Activated CD4-positive, alpha-beta T cell treated with anti-CD3 and anti-CD28 coated beads, Interleukin-2, amount 10 ng/mL, durations not matched to agents 7 days and 5 days (primary cell): Measurements from ENCODE around the gene VAPA. TPM values are rescaled to one million over a fixed set of nuclear protein-coding genes. Genes with fewer than 3 reads are reported as not detected.

Source experiments
- CTCF ChIA-PET: fragments of 350-600 bp; sonication (Branson Sonifier 250); formaldehyde crosslinking; loops from one replicate; lab custom pipeline; 2021; ENCODE audit warnings: antibody characterized with exemption; lab: Charles Lee
- POLR2A ChIA-PET: fragments of 350-600 bp; sonication (Branson Sonifier 250); formaldehyde crosslinking; loops from one replicate; lab custom pipeline; 2021; ENCODE audit warnings: antibody characterized with exemption; lab: Charles Lee
- DNase-seq: peaks from one replicate; pipeline ENCODE4 v3.0.0-alpha.2; 2020
- H3K27ac Mint-ChIP-seq: one replicate; pipeline ENCODE4 v1.8.0; 2021; ENCODE audit warnings: mild to moderate bottlenecking, moderate library complexity, mixed read lengths
- H3K27me3 Mint-ChIP-seq: one replicate; pipeline ENCODE4 v1.8.0; 2021; ENCODE audit warnings: mixed read lengths
- H3K36me3 Mint-ChIP-seq: one replicate; pipeline ENCODE4 v1.8.0; 2021; ENCODE audit warnings: low read depth, mixed read lengths
- H3K4me1 Mint-ChIP-seq: one replicate; pipeline ENCODE4 v1.8.0; 2021; ENCODE audit warnings: mixed read lengths
- H3K4me3 Mint-ChIP-seq: one replicate; pipeline ENCODE4 v1.8.0; 2021; ENCODE audit warnings: mild to moderate bottlenecking, moderate library complexity, mixed read lengths
- H3K9me3 Mint-ChIP-seq: one replicate; pipeline ENCODE4 v1.8.0; 2021; ENCODE audit warnings: mixed read lengths
- total RNA-seq, 2 experiments: library from RNA; stranded (reverse); gene quantifications; one replicate each; pipeline ENCODE4 v1.2.3, GENCODE V29; 2021

VAPA gene
- total RNA-seq, 2 experiments from 2014 or later, result 124 to 168 TPM

DNA sequence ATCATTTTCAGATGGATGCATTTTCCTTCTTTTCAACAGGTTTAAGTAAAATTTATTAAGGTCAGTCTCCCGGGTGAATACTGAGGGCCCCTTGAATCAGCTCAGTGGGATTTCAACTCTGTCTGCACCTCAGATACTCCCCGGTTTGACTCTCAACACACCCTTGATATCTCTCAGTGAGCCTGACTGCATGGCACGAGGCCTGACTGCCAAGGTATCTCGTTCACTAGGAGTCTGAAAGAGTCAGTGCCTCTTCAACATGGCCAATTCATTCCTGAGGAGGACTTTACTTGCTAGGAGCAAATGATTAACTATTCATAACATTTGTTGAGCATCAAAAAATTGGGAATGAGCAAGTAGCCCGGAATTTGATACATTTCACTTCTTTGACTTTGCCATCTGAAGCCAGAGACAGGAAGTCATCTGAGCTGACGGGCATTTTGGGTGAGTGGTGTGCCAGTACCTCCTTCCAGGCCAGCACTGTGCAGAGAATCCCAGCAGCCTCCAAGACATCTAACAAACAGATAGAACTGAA, 81.0 kb downstream of the VAPA start:
- POLR2A ChIA-PET, result no interaction called here
- H3K27ac Mint-ChIP-seq, result no peak overlapping the region
- H3K4me1 Mint-ChIP-seq, result no peaks in the 10 kb centered on the region
- no peak overlapping the region for H3K4me3 Mint-ChIP-seq
- no peaks in the 10 kb centered on the region for H3K36me3 Mint-ChIP-seq
- peaks cover 5% of the 10 kb centered on the region for H3K27me3 Mint-ChIP-seq
- no peak for DNase-seq
- peaks cover 17% of the 10 kb centered on the region for H3K9me3 Mint-ChIP-seq
- CTCF ChIA-PET, result interaction anchor here (0.6 to 1.4 kb wide), 2 partner anchors 522 to 1823 kb away, joined by 3 read pairs; no protein-coding TSS in a partner anchor

GRCh38 chr18:9995631-9996030, 81.8 kb downstream of the VAPA start:
- Mint-ChIP-seq H3K4me1 (no peaks in the 10 kb centered on the region), H3K4me3 (no peak overlapping the region), H3K9me3 (peaks cover 17% of the 10 kb centered on the region), H3K27me3 (peaks cover 8% of the 10 kb centered on the region), H3K27ac (no peak overlapping the region), H3K36me3 (no peaks in the 10 kb centered on the region)
- ChIA-PET CTCF (interaction anchor here (1.4 kb wide), 1 partner anchor 521 kb away, joined by 3 read pairs; no protein-coding TSS in a partner anchor), POLR2A (no interaction called here)
- DNase-seq, result no peak

GRCh38 chr18:9996094-9996493, 82.3 kb downstream of the VAPA start:
- peaks cover 17% of the 10 kb centered on the region for H3K9me3 Mint-ChIP-seq
- H3K27ac Mint-ChIP-seq, result no peak overlapping the region
- no peaks in the 10 kb centered on the region for H3K4me1 Mint-ChIP-seq

DNA sequence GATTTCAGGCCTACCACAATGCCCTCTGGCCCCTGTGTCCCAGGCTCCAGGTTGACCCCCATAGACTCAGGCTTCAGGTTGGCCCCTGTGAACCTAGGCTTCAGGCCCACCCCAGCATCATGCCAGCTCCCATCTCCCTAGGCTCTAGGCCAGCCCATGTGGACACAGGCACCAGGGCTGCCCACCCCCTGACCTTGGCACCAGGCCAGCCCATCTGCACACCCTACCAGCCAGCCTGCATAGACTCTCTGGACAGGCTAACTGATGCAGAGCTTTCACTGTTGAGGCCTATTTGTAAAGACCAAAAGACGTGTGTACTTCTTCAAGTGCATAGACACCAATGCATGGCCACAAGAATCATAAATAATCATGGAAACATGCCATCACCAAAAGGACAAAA, 83.9 kb downstream of the VAPA start:
- H3K36me3 Mint-ChIP-seq, result no peaks in the 10 kb centered on the region
- peaks cover 17% of the 10 kb centered on the region for H3K9me3 Mint-ChIP-seq
- ChIA-PET POLR2A (no interaction called here), CTCF (interaction anchor here (1.3 kb wide), 1 partner anchor 9 kb away, joined by 3 read pairs; no protein-coding TSS in a partner anchor)
- peaks cover 17% of the 10 kb centered on the region for H3K27me3 Mint-ChIP-seq
- no peak overlapping the region for H3K4me3 Mint-ChIP-seq
- no peak for DNase-seq
- no peaks in the 10 kb centered on the region for H3K4me1 Mint-ChIP-seq
- no peak overlapping the region for H3K27ac Mint-ChIP-seq

More at GRCh38 chr18:9996094-9996493, 82.3 kb downstream of the VAPA start:
- no peaks in the 10 kb centered on the region for H3K36me3 Mint-ChIP-seq
- H3K4me3 Mint-ChIP-seq, result no peak overlapping the region
- DNase-seq, result no peak
- ChIA-PET CTCF (interaction anchor here (1.4 kb wide), 1 partner anchor 521 kb away, joined by 3 read pairs; no protein-coding TSS in a partner anchor), POLR2A (no interaction called here)
- H3K27me3 Mint-ChIP-seq, result peaks cover 8% of the 10 kb centered on the region

DNA sequence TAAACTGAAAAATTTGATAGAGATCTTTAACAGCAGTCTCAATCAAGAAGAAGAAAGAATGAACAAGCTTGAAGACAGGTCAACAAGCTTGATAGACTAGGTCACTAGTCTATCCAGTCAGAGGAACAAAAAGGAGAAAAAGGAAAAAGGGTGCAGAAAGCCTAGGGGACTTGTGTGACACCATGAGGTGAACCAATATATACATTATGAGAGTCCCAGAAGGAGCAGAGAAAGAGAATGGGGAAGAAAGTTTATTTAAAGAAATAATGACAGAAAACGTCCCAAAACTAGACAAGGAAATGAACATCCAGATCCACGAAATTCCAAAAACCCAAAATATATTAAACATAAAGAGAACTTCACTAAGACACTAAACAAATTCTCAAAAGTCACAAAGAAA, 84.5 kb downstream of the VAPA start:
- POLR2A ChIA-PET, result no interaction called here
- Mint-ChIP-seq H3K27ac (no peak overlapping the region), H3K27me3 (peaks cover 17% of the 10 kb centered on the region), H3K9me3 (peaks cover 17% of the 10 kb centered on the region), H3K4me3 (no peak overlapping the region), H3K36me3 (no peaks in the 10 kb centered on the region), H3K4me1 (no peaks in the 10 kb centered on the region)
- no peak for DNase-seq
- CTCF ChIA-PET, result interaction anchor here (1.3 kb wide), 1 partner anchor 10 kb away, joined by 3 read pairs; no protein-coding TSS in a partner anchor

DNA sequence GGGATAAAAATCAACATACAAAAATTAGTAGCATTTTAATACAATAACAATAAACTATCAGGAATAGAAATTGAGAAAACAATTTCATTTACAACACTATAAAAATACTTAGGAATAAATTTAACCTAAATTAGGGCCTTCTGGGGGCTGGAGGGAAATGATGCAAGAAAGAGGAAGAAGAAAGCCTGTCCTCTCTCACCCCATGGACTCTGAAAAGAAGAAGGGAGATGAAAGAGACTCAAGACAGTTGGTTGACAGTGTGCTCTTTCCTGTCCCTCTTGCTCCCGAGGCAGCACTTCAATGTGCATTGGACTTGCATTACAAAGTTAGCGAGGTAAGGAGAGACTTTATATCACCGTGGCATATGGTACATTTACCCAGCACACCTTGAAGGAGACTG, 88.5 kb downstream of the VAPA start:
- H3K9me3 Mint-ChIP-seq, result peaks cover 11% of the 10 kb centered on the region

GRCh38 chr18:10003281-10003680, 89.5 kb downstream of the VAPA start:
- no peaks in the 10 kb centered on the region for H3K4me1 Mint-ChIP-seq
- H3K27ac Mint-ChIP-seq, result no peak overlapping the region
- no peaks in the 10 kb centered on the region for H3K36me3 Mint-ChIP-seq
- no peak overlapping the region for H3K4me3 Mint-ChIP-seq
- H3K27me3 Mint-ChIP-seq, result peaks cover 17% of the 10 kb centered on the region
- H3K9me3 Mint-ChIP-seq, result peaks cover 4% of the 10 kb centered on the region
- ChIA-PET CTCF (no interaction called here), POLR2A (no interaction called here)
- DNase-seq, result no peak

More for the DNA sequence above, 88.5 kb downstream of the VAPA start:
- Mint-ChIP-seq H3K36me3 (no peaks in the 10 kb centered on the region), H3K4me1 (no peaks in the 10 kb centered on the region), H3K27me3 (peaks cover 17% of the 10 kb centered on the region), H3K27ac (no peak overlapping the region), H3K4me3 (no peak overlapping the region)
- ChIA-PET POLR2A (no interaction called here), CTCF (no interaction called here)
- no peak for DNase-seq

GRCh38 chr18:10003866-10004265, 90.0 kb downstream of the VAPA start:
- no peaks in the 10 kb centered on the region for H3K36me3 Mint-ChIP-seq
- H3K4me3 Mint-ChIP-seq, result no peak overlapping the region
- no peaks in the 10 kb centered on the region for H3K4me1 Mint-ChIP-seq
- DNase-seq, result no peak
- no peak overlapping the region for H3K27ac Mint-ChIP-seq
- H3K9me3 Mint-ChIP-seq, result peaks cover 2% of the 10 kb centered on the region
- ChIA-PET CTCF (no interaction called here), POLR2A (no interaction called here)
- H3K27me3 Mint-ChIP-seq, result peaks cover 15% of the 10 kb centered on the region

DNA sequence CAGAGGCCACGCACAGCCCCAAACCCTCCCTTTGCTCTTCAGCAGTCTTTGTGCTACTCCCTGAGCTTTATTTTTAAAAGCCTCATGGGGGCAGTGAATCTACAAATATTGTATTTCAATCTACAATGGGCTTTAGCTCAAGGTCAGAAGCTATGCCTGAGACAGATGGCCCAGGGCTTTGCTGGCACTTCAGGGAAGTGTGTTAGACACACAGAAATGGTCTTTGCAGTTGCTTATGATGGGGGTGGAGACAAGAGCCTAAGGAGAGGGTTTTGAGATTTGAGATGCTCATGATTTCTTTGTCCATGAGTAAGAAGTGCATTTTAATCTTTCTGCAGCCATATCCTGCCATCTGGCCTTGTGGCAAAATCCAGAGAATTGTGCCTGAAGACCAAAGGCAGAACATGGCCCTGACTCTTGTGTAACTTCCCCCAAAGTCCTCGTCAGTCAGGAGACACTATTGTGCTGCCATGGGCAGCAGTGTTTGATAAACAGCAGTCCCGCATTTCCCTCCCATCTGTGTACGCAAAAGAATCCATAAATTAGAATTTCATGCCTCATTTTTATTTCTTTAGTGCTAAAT, 92.6 kb downstream of the VAPA start:
- Mint-ChIP-seq H3K4me3 (no peak overlapping the region), H3K4me1 (no peaks in the 10 kb centered on the region), H3K36me3 (no peaks in the 10 kb centered on the region), H3K27ac (no peak overlapping the region), H3K9me3 (no peaks in the 10 kb centered on the region), H3K27me3 (peaks cover 10% of the 10 kb centered on the region)
- ChIA-PET POLR2A (no interaction called here), CTCF (no interaction called here)
- no peak for DNase-seq

DNA sequence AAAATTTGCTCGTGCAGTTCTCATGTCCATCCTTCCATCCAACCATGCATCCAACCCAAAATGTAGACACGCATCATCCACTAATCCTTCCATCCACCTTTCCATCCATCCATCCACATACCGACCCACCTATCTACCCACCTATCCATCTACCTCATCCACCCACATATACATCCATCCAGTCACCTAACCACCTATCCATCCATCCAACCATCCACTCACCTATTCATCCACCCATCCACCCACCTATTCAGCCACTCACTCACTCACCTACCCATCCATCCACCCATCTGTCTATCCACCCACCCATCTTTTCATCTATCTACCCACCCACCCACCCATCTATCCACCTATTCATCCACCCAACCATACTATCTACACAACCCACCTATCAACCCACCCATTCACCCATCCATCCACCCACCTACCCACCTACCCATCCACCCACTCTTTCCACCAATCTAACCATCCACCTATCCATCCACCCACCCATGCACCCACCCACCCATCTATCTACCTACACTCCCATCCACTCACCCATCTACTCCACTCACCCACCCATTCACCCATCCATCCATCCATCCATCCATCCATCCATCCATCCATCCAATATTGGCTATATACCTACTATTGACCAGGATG, 94.3 kb downstream of the VAPA start:
- DNase-seq, result no peak
- peaks cover 2% of the 10 kb centered on the region for H3K27me3 Mint-ChIP-seq
- H3K36me3 Mint-ChIP-seq, result no peaks in the 10 kb centered on the region
- no peaks in the 10 kb centered on the region for H3K9me3 Mint-ChIP-seq
- H3K27ac Mint-ChIP-seq, result no peak overlapping the region
- H3K4me3 Mint-ChIP-seq, result no peak overlapping the region
- CTCF ChIA-PET, result no interaction called here
- no peaks in the 10 kb centered on the region for H3K4me1 Mint-ChIP-seq
- POLR2A ChIA-PET, result no interaction called here

Other genes with a start within 250 kb of the VAPA start
- 1 to 10 TPM in 1 of 2 experiments, under 1 TPM in 1; 0.92 to 1.3 TPM for gene RAB31, start 205.7 kb upstream of the VAPA start, total RNA-seq
- gene TXNDC2, start 28.0 kb upstream of the VAPA start, total RNA-seq, result not detected